Coronary artery (tissue), 2 donors: ENCODE measurements around the gene SYT2.
"Not testable (repeated sequence)": the region's sequence is repeated elsewhere in the genome, so short reads cannot be mapped to it uniquely, and the experiment has no call there.

Source experiments
- DNase-seq: peaks from one replicate; pipeline ENCODE4 v3.0.0-alpha.2; 2017; ENCODE audit warnings: low spot score
- H3K27ac ChIP-seq, 2 donors: fragments of 200-600 bp; sonication (generic); one replicate each; pipeline ENCODE4 v1.5.1; 2016 to 2019
- H3K4me3 ChIP-seq: fragments of 200-600 bp; sonication (generic); 2 replicates; pipeline ENCODE4 v1.5.1; 2016; ENCODE audit warnings: mild to moderate bottlenecking, moderate library complexity
- TF ChIP-seq, protein P1 (sequence below): fragments of 200-600 bp; sonication (generic); IDR thresholded peaks from one replicate; pipeline ENCODE4 v1.5.1; 2019; ENCODE audit warnings: antibody characterized with exemption

SYT2 gene

GRCh38 chr1:202632241-202632640 is 78.0 kb downstream of the SYT2 start:
- Histone ChIP-seq H3K27ac (no peak overlapping the region), H3K4me3 (no peak overlapping the region)
- TF ChIP-seq, protein P1, sequence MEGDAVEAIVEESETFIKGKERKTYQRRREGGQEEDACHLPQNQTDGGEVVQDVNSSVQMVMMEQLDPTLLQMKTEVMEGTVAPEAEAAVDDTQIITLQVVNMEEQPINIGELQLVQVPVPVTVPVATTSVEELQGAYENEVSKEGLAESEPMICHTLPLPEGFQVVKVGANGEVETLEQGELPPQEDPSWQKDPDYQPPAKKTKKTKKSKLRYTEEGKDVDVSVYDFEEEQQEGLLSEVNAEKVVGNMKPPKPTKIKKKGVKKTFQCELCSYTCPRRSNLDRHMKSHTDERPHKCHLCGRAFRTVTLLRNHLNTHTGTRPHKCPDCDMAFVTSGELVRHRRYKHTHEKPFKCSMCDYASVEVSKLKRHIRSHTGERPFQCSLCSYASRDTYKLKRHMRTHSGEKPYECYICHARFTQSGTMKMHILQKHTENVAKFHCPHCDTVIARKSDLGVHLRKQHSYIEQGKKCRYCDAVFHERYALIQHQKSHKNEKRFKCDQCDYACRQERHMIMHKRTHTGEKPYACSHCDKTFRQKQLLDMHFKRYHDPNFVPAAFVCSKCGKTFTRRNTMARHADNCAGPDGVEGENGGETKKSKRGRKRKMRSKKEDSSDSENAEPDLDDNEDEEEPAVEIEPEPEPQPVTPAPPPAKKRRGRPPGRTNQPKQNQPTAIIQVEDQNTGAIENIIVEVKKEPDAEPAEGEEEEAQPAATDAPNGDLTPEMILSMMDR = no peak
- no peak for DNase-seq

- TF ChIP-seq, protein P1 = no peak
- H3K4me3 ChIP-seq = no peak overlapping the region
- DNase-seq = no peak
- H3K27ac ChIP-seq = no peak overlapping the region
Measured at GRCh38 chr1:202631076-202631923, 79.0 kb downstream of the SYT2 start.

GRCh38 chr1:202630541-202630940 is 79.7 kb downstream of the SYT2 start:
- no peak overlapping the region for H3K27ac ChIP-seq
- TF ChIP-seq, protein P1 = no peak
- DNase-seq = no peak

GRCh38 chr1:202630096-202630495 is 80.2 kb downstream of the SYT2 start:
- not testable (repeated sequence) for H3K4me3 ChIP-seq, DNase-seq

More at GRCh38 chr1:202630541-202630940, 79.7 kb downstream of the SYT2 start:
- no peak overlapping the region for H3K4me3 ChIP-seq

GRCh38 chr1:202629257-202629811 is 80.9 kb downstream of the SYT2 start:
- H3K4me3 ChIP-seq, H3K27ac ChIP-seq, DNase-seq: not testable (repeated sequence)

More at GRCh38 chr1:202630096-202630495, 80.2 kb downstream of the SYT2 start:
- not testable (repeated sequence) for H3K27ac ChIP-seq

DNA sequence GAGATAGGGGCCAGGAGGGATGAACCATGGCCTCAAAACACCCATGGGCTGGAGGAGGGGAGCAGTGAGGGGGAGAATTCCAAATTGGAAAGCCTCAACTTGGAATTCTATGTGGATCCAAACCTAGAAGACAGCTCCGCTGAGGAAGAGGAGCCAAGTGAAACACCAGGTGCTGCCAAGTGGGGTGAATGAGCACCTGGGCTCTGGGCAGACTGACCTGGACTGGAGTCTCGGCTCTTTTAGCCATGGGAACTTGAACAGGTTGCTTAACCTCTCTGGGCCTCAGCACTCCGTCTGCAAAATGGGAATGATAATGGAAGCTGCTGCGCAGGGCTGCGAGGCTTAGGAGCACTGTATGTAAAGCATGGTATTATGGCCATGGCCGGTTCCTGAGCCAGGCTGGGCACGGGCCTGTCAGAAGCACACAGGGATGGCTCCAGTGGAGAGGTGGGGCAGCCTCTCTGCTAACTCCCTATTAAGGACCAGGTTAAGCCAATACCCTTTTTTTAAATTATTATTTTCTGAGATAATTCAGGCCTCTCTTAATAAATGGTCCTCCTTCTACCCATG is 81.5 kb downstream of the SYT2 start:
- no peak for DNase-seq
- TF ChIP-seq, protein P1 = no peak
- Histone ChIP-seq H3K4me3 (no peak overlapping the region), H3K27ac (no peak overlapping the region)

DNA sequence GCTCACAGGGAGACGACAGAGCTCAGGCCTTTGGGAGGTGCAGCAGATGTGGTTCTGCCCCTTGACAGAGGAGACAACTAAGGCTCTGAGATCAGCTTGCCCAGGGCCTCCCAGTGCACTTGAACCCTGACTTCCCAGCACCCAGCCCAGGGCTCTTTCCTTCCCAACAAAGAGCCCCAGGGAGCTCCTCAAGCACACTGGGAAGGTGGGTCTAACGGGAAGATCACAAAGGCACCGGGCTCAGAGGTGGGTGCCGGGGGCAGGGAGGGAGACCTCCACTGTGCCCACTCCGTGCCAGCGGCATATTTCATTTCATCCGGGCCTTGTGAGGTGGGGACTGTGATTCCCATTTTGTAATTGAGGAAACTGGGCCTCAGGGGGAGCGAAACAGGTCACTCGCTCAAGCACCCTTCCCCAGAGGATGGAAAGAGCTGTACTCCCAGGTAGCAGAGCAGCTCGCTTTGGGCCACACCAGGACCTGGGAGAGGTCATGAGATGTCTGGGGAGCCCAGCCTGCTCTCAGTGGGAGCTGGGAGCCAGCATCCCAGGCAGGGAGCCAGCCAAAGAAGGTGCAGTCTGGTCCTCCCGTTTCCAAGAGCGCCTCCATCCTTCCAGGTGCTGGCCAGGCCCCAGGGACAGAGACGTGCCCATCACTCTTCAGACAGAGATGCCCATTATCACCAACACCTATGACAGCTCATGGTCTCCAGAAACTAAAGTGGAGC is 82.3 kb downstream of the SYT2 start:
- no peak for DNase-seq
- no peak overlapping the region for H3K4me3 ChIP-seq
- TF ChIP-seq, protein P1 = no peak
- H3K27ac ChIP-seq = no peak overlapping the region

- DNase-seq = not testable (repeated sequence)
Measured at GRCh38 chr1:202627036-202627435, 83.2 kb downstream of the SYT2 start.

More at GRCh38 chr1:202627036-202627435, 83.2 kb downstream of the SYT2 start:
- H3K4me3 ChIP-seq, H3K27ac ChIP-seq: not testable (repeated sequence)
